Hepatocyte (in vitro differentiated cells): Measurements from ENCODE around the gene FBXO27.

ENCODE experiments used
- EZH2 ChIP-seq: fragments of 200-600 bp; sonication (generic); IDR thresholded peaks from 2 replicates; pipeline ENCODE4 v1.6.1; 2016; ENCODE audit warnings: antibody characterized with exemption, mild to moderate bottlenecking, borderline replicate concordance
- EZH2phosphoT487 ChIP-seq: fragments of 200-600 bp; sonication (generic); IDR thresholded peaks from one replicate; pipeline ENCODE4 v1.6.1; 2018; ENCODE audit warnings: antibody characterized with exemption, mild to moderate bottlenecking, low read depth, moderate library complexity; ENCODE audit not compliant: unreplicated experiment, severe bottlenecking
- TF ChIP-seq, protein P1 (sequence below): fragments of 200-600 bp; sonication (generic); IDR thresholded peaks from 2 replicates; pipeline ENCODE4 v1.5.1; 2016; ENCODE audit warnings: antibody characterized with exemption, mild to moderate bottlenecking; ENCODE audit not compliant: poor library complexity

DNA sequence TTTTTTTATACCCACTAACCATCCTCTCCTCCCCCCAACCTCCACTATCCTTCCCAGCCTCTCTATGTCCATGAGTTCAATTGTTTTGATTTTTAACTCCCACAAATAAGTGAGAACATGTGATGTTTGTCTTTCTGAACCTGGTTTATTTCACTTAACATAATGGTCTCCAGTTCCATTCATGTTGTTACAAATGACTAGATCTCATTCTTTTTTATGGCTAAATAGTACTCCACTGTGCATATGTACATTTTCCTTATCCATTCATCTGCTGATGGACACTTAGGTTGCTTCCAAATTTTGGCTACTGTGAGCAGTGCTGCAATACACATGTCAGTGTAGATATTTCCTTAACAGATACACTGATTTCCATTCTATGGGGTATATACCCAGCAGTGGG lies 27.0 kb upstream of the FBXO27 start:
- TF ChIP-seq, protein P1, sequence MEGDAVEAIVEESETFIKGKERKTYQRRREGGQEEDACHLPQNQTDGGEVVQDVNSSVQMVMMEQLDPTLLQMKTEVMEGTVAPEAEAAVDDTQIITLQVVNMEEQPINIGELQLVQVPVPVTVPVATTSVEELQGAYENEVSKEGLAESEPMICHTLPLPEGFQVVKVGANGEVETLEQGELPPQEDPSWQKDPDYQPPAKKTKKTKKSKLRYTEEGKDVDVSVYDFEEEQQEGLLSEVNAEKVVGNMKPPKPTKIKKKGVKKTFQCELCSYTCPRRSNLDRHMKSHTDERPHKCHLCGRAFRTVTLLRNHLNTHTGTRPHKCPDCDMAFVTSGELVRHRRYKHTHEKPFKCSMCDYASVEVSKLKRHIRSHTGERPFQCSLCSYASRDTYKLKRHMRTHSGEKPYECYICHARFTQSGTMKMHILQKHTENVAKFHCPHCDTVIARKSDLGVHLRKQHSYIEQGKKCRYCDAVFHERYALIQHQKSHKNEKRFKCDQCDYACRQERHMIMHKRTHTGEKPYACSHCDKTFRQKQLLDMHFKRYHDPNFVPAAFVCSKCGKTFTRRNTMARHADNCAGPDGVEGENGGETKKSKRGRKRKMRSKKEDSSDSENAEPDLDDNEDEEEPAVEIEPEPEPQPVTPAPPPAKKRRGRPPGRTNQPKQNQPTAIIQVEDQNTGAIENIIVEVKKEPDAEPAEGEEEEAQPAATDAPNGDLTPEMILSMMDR: no peak
- TF ChIP-seq EZH2phosphoT487 (no peak), EZH2 (no peak)
